ENCODE data around the gene KIF6.

Gene KIF6

DNA sequence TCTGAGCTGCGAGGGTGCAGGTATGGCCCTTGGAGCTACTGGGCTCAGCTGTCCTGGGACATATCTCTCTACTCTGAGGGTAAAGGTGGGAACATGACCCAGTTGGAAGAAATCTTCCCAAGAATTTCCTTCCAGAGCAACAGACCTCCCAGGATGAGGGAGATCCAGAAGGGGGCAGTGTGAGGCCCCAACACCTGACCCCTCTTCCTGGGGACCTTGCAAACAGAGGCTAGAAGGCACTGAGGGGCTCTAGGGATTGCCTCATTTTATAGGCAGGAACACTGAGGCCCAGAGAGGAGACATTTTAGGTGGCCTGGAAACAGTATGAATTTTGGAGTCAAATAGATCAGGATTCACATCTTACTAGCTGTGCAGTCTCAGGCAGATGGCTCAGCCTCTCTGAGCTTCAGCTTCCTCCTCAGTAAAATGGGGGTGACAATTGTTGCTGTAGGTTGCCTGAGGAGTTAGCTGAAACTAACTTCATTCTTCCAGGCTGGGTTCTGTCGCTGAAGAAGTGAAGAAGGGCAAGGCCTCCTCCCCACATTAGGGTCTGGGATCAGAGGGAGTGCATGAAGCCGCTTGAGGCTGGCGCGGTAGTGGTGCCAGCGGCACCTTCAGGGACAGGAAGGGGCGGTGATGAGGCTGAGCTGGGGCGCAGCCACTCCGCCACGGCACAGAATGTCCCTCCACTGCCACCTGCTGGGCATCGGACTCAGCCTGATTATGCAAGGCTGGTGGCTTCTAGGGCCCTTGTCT, 422.4 kb downstream of the KIF6 start (continued):
- TF ChIP-seq, protein P1, sequence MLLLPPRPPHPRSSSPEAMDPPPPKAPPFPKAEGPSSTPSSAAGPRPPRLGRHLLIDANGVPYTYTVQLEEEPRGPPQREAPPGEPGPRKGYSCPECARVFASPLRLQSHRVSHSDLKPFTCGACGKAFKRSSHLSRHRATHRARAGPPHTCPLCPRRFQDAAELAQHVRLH (tag by site-specific recombination; IDR thresholded peaks at IDR 0.05) = 0 out of 2 replicates have a peak, but pooled peaks have one; percentile 45
- TF ChIP-seq ZNF37A (tag by site-specific recombination; IDR thresholded peaks at IDR 0.05) (no peak), GLI4 (tag by site-specific recombination; IDR thresholded peaks at IDR 0.05) (no peak), ZNF837 (tag by site-specific recombination; IDR thresholded peaks at IDR 0.05) (no peak), ZNF2 (tag by site-specific recombination; IDR thresholded peaks at IDR 0.05) (peak; percentile 64; the same call in 1 of the 2 replicates), ZBTB17 (tag by site-specific recombination; IDR thresholded peaks at IDR 0.05) (peak; percentile 25; the same call in 1 of the 2 replicates), ZNF514 (tag by site-specific recombination; IDR thresholded peaks at IDR 0.05) (no peak), ZNF501 (tag by site-specific recombination; IDR thresholded peaks at IDR 0.05) (0 out of 2 replicates have a peak, but pooled peaks have one; percentile 33), OVOL3 (tag by site-specific recombination; IDR thresholded peaks at IDR 0.05) (no peak), SCRT2 (tag by site-specific recombination; IDR thresholded peaks at IDR 0.05) (peak; percentile 73), PRDM4 (tag by site-specific recombination; IDR thresholded peaks at IDR 0.05) (no peak), ZNF311 (tag by site-specific recombination; IDR thresholded peaks at IDR 0.05; ENCODE audit: borderline replicate concordance) (no peak), ZNF391 (tag by site-specific recombination; IDR thresholded peaks at IDR 0.05; ENCODE audit: borderline replicate concordance, low read depth) (no peak), SP3 (tag by site-specific recombination; IDR thresholded peaks at IDR 0.05) (0 out of 2 replicates have a peak, but pooled peaks have one; percentile 31), ZNF530 (tag by site-specific recombination; IDR thresholded peaks at IDR 0.05; ENCODE audit: low read depth) (no peak), ZNF76 (tag by site-specific recombination; IDR thresholded peaks at IDR 0.05; ENCODE audit: borderline replicate concordance, low read depth) (no peak), ZNF239 (tag by site-specific recombination; IDR thresholded peaks at IDR 0.05) (no peak), ZNF280D (tag by site-specific recombination; IDR thresholded peaks at IDR 0.05) (no peak), ZNF433 (tag by site-specific recombination; IDR thresholded peaks at IDR 0.05; ENCODE audit: low read depth) (no peak), ZNF132 (tag by site-specific recombination; IDR thresholded peaks at IDR 0.05; ENCODE audit: borderline replicate concordance) (no peak), ZNF302 (tag by site-specific recombination; IDR thresholded peaks at IDR 0.05; ENCODE audit: low read depth) (no peak), SCRT1 (tag by site-specific recombination; IDR thresholded peaks at IDR 0.05; ENCODE audit: borderline replicate concordance) (no peak), ZNF121 (tag by site-specific recombination; IDR thresholded peaks at IDR 0.05) (no peak), ZNF350 (tag by site-specific recombination; IDR thresholded peaks at IDR 0.05) (no peak), ZBTB21 (tag by site-specific recombination; IDR thresholded peaks at IDR 0.05) (no peak)
- TF ChIP-seq, protein P2, sequence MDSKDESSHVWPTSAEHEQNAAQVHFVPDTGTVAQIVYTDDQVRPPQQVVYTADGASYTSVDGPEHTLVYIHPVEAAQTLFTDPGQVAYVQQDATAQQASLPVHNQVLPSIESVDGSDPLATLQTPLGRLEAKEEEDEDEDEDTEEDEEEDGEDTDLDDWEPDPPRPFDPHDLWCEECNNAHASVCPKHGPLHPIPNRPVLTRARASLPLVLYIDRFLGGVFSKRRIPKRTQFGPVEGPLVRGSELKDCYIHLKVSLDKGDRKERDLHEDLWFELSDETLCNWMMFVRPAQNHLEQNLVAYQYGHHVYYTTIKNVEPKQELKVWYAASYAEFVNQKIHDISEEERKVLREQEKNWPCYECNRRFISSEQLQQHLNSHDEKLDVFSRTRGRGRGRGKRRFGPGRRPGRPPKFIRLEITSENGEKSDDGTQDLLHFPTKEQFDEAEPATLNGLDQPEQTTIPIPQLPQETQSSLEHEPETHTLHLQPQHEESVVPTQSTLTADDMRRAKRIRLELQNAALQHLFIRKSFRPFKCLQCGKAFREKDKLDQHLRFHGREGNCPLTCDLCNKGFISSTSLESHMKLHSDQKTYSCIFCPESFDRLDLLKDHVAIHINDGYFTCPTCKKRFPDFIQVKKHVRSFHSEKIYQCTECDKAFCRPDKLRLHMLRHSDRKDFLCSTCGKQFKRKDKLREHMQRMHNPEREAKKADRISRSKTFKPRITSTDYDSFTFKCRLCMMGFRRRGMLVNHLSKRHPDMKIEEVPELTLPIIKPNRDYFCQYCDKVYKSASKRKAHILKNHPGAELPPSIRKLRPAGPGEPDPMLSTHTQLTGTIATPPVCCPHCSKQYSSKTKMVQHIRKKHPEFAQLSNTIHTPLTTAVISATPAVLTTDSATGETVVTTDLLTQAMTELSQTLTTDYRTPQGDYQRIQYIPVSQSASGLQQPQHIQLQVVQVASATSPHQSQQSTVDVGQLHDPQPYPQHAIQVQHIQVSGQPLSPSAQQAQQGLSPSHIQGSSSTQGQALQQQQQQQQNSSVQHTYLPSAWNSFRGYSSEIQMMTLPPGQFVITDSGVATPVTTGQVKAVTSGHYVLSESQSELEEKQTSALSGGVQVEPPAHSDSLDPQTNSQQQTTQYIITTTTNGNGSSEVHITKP (tag by site-specific recombination; IDR thresholded peaks at IDR 0.05) = no peak
- TF ChIP-seq, protein P3, sequence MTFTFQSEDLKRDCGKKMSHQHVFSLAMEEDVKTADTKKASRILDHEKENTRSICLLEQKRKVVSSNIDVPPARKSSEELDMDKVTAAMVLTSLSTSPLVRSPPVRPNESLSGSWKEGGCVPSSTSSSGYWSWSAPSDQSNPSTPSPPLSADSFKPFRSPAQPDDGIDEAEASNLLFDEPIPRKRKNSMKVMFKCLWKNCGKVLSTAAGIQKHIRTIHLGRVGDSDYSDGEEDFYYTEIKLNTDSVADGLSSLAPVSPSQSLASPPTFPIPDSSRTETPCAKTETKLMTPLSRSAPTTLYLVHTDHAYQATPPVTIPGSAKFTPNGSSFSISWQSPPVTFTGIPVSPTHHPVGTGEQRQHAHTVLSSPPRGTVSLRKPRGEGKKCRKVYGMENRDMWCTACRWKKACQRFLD (tag by site-specific recombination; IDR thresholded peaks at IDR 0.05) = no peak
- TF ChIP-seq, protein P4, sequence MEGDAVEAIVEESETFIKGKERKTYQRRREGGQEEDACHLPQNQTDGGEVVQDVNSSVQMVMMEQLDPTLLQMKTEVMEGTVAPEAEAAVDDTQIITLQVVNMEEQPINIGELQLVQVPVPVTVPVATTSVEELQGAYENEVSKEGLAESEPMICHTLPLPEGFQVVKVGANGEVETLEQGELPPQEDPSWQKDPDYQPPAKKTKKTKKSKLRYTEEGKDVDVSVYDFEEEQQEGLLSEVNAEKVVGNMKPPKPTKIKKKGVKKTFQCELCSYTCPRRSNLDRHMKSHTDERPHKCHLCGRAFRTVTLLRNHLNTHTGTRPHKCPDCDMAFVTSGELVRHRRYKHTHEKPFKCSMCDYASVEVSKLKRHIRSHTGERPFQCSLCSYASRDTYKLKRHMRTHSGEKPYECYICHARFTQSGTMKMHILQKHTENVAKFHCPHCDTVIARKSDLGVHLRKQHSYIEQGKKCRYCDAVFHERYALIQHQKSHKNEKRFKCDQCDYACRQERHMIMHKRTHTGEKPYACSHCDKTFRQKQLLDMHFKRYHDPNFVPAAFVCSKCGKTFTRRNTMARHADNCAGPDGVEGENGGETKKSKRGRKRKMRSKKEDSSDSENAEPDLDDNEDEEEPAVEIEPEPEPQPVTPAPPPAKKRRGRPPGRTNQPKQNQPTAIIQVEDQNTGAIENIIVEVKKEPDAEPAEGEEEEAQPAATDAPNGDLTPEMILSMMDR (tag by site-specific recombination; IDR thresholded peaks at IDR 0.05) = peak; percentile 96
